ENCODE data around the gene EID3.

Gene EID3

GRCh38 chr12:104344682-104345081 is 41.1 kb downstream of the EID3 start:
- CTCF ChIA-PET = interaction anchor here (0.7 to 1.4 kb wide), 2 partner anchors 14 to 16 kb away, joined by 3 read pairs; no protein-coding TSS in a partner anchor

GRCh38 chr12:104345234-104346066 is 41.9 kb downstream of the EID3 start:
- Histone ChIP-seq H3K9me3 (ENCODE audit: control extremely low read depth in 1 of 5, control insufficient read depth in 4 of 5, insufficient read depth in 2 of 5, low read depth in 1 of 5, low read length in 4 of 5) (no peaks in the 10 kb centered on the region), H3K4me1 (ENCODE audit: control extremely low read depth in 1 of 4, control insufficient read depth in 4 of 4, insufficient read depth in 4 of 4, low read length in 3 of 4) (no peaks in the 10 kb centered on the region), H3K27ac (ENCODE audit: insufficient read depth in 1 of 2, low read depth in 1 of 2, low read length in 2 of 2, poor library complexity in 1 of 2, severe bottlenecking in 2 of 2) (no peak overlapping the region), H3K27me3 (replicated peaks in 2 of 5; ENCODE audit: control insufficient read depth in 4 of 5, insufficient read depth in 5 of 5, low read length in 4 of 5) (no peaks in the 10 kb centered on the region), H3K4me3 (ENCODE audit: control insufficient read depth in 1 of 7, extremely low read depth in 1 of 7, insufficient read depth in 4 of 7, low read depth in 2 of 7, low read length in 6 of 7) (no peak overlapping the region), H3K36me3 (ENCODE audit: control insufficient read depth in 4 of 4, insufficient read depth in 4 of 4, low read length in 3 of 4) (peaks cover 34 to 80% (median 65%) of the 10 kb centered on the region in 4 experiments)
- ChIA-PET CTCF (interaction anchor here (1.4 kb wide), 1 partner anchor 13 kb away, joined by 3 read pairs; no protein-coding TSS in a partner anchor), POLR2A (no interaction called here)
- WGBS (ENCODE audit: insufficient coverage) = 100% methylated on average over 5 of the region's 7 CpGs
- no peak for DNase-seq

More at GRCh38 chr12:104344682-104345081, 41.1 kb downstream of the EID3 start:
- H3K27ac ChIP-seq (ENCODE audit: insufficient read depth in 1 of 2, low read depth in 1 of 2, low read length in 2 of 2, poor library complexity in 1 of 2, severe bottlenecking in 2 of 2) = no peak overlapping the region
- no peak for DNase-seq
- peaks cover 32 to 80% (median 65%) of the 10 kb centered on the region in 4 experiments for H3K36me3 ChIP-seq (ENCODE audit: control insufficient read depth in 4 of 4, insufficient read depth in 4 of 4, low read length in 3 of 4)
- H3K9me3 ChIP-seq (ENCODE audit: control extremely low read depth in 1 of 5, control insufficient read depth in 4 of 5, insufficient read depth in 2 of 5, low read depth in 1 of 5, low read length in 4 of 5) = no peaks in the 10 kb centered on the region
- no peak overlapping the region for H3K4me3 ChIP-seq (ENCODE audit: control insufficient read depth in 1 of 7, extremely low read depth in 1 of 7, insufficient read depth in 4 of 7, low read depth in 2 of 7, low read length in 6 of 7)
- no peaks in the 10 kb centered on the region for H3K27me3 ChIP-seq (replicated peaks in 2 of 5; ENCODE audit: control insufficient read depth in 4 of 5, insufficient read depth in 5 of 5, low read length in 4 of 5)
- POLR2A ChIA-PET = no interaction called here
- H3K4me1 ChIP-seq (ENCODE audit: control extremely low read depth in 1 of 4, control insufficient read depth in 4 of 4, insufficient read depth in 4 of 4, low read length in 3 of 4) = no peaks in the 10 kb centered on the region
- 100% methylated on average over 2 of the region's 2 CpGs for WGBS (ENCODE audit: insufficient coverage)

- no peak for DNase-seq
- Histone ChIP-seq H3K36me3 (ENCODE audit: control insufficient read depth in 4 of 4, insufficient read depth in 4 of 4, low read length in 3 of 4) (peaks cover 45 to 73% (median 62%) of the 10 kb centered on the region in 4 experiments), H3K27ac (ENCODE audit: insufficient read depth in 1 of 2, low read depth in 1 of 2, low read length in 2 of 2, poor library complexity in 1 of 2, severe bottlenecking in 2 of 2) (no peak overlapping the region), H3K4me1 (ENCODE audit: control extremely low read depth in 1 of 4, control insufficient read depth in 4 of 4, insufficient read depth in 4 of 4, low read length in 3 of 4) (no peaks in the 10 kb centered on the region), H3K4me3 (ENCODE audit: control insufficient read depth in 1 of 7, extremely low read depth in 1 of 7, insufficient read depth in 4 of 7, low read depth in 2 of 7, low read length in 6 of 7) (no peak overlapping the region), H3K27me3 (replicated peaks in 2 of 5; ENCODE audit: control insufficient read depth in 4 of 5, insufficient read depth in 5 of 5, low read length in 4 of 5) (no peaks in the 10 kb centered on the region), H3K9me3 (ENCODE audit: control extremely low read depth in 1 of 5, control insufficient read depth in 4 of 5, insufficient read depth in 2 of 5, low read depth in 1 of 5, low read length in 4 of 5) (no peaks in the 10 kb centered on the region)
- WGBS (ENCODE audit: insufficient coverage) = 100% methylated on average over 1 of the region's 5 CpGs
- ChIA-PET POLR2A (no interaction called here), CTCF (interaction anchor here (1.3 to 2.4 kb wide), 2 partner anchors 11 to 15 kb away, joined by 3 to 11 read pairs; no protein-coding TSS in a partner anchor)
Observed at GRCh38 chr12:104347374-104348075, 44.0 kb downstream of the EID3 start.

- WGBS (ENCODE audit: insufficient coverage) = 99% methylated on average over 10 of the region's 11 CpGs
- POLR2A ChIA-PET = no interaction called here
- H3K27me3 ChIP-seq (replicated peaks in 2 of 5; ENCODE audit: control insufficient read depth in 4 of 5, insufficient read depth in 5 of 5, low read length in 4 of 5) = no peaks in the 10 kb centered on the region
- CTCF ChIA-PET = interaction anchor here (1.1 to 2.4 kb wide), 3 partner anchors 9 to 14 kb away, joined by 3 to 11 read pairs (median 8); no protein-coding TSS in a partner anchor
- DNase-seq = no peak
- H3K4me3 ChIP-seq (ENCODE audit: control insufficient read depth in 1 of 7, extremely low read depth in 1 of 7, insufficient read depth in 4 of 7, low read depth in 2 of 7, low read length in 6 of 7) = no peak overlapping the region
- no peak overlapping the region for H3K27ac ChIP-seq (ENCODE audit: insufficient read depth in 1 of 2, low read depth in 1 of 2, low read length in 2 of 2, poor library complexity in 1 of 2, severe bottlenecking in 2 of 2)
- H3K36me3 ChIP-seq (ENCODE audit: control insufficient read depth in 4 of 4, insufficient read depth in 4 of 4, low read length in 3 of 4) = peaks cover 42 to 66% (median 55%) of the 10 kb centered on the region in 4 experiments
- no peaks in the 10 kb centered on the region for H3K4me1 ChIP-seq (ENCODE audit: control extremely low read depth in 1 of 4, control insufficient read depth in 4 of 4, insufficient read depth in 4 of 4, low read length in 3 of 4)
- H3K9me3 ChIP-seq (ENCODE audit: control extremely low read depth in 1 of 5, control insufficient read depth in 4 of 5, insufficient read depth in 2 of 5, low read depth in 1 of 5, low read length in 4 of 5) = no peaks in the 10 kb centered on the region
Observed at GRCh38 chr12:104348283-104348993, 44.9 kb downstream of the EID3 start.

GRCh38 chr12:104348994-104349494 is 45.5 kb downstream of the EID3 start:
- Histone ChIP-seq H3K27me3 (replicated peaks in 2 of 5; ENCODE audit: control insufficient read depth in 4 of 5, insufficient read depth in 5 of 5, low read length in 4 of 5) (no peaks in the 10 kb centered on the region), H3K4me3 (ENCODE audit: control insufficient read depth in 1 of 7, extremely low read depth in 1 of 7, insufficient read depth in 4 of 7, low read depth in 2 of 7, low read length in 6 of 7) (no peak overlapping the region), H3K36me3 (ENCODE audit: control insufficient read depth in 4 of 4, insufficient read depth in 4 of 4, low read length in 3 of 4) (peaks cover 42 to 66% (median 54%) of the 10 kb centered on the region in 4 experiments), H3K4me1 (ENCODE audit: control extremely low read depth in 1 of 4, control insufficient read depth in 4 of 4, insufficient read depth in 4 of 4, low read length in 3 of 4) (no peaks in the 10 kb centered on the region), H3K9me3 (ENCODE audit: control extremely low read depth in 1 of 5, control insufficient read depth in 4 of 5, insufficient read depth in 2 of 5, low read depth in 1 of 5, low read length in 4 of 5) (no peaks in the 10 kb centered on the region), H3K27ac (ENCODE audit: insufficient read depth in 1 of 2, low read depth in 1 of 2, low read length in 2 of 2, poor library complexity in 1 of 2, severe bottlenecking in 2 of 2) (no peak overlapping the region)
- CTCF ChIA-PET = interaction anchor here (0.6 to 2.4 kb wide), 4 partner anchors 9 to 1847 kb away, joined by 3 to 11 read pairs (median 6); no protein-coding TSS in a partner anchor
- DNase-seq = no peak
- POLR2A ChIA-PET = no interaction called here
- WGBS (ENCODE audit: insufficient coverage) = no CpG with 5 or more reads among the region's 2 CpGs

GRCh38 chr12:104350211-104351056 is 46.9 kb downstream of the EID3 start:
- CTCF ChIA-PET = interaction anchor here (0.6 to 1.6 kb wide), 3 partner anchors 8 to 713 kb away, joined by 4 to 5 read pairs (median 4); no protein-coding TSS in a partner anchor
- POLR2A ChIA-PET = no interaction called here
- H3K4me1 ChIP-seq (ENCODE audit: control extremely low read depth in 1 of 4, control insufficient read depth in 4 of 4, insufficient read depth in 4 of 4, low read length in 3 of 4) = no peaks in the 10 kb centered on the region
- DNase-seq = no peak
- peaks cover 42 to 66% (median 51%) of the 10 kb centered on the region in 4 experiments for H3K36me3 ChIP-seq (ENCODE audit: control insufficient read depth in 4 of 4, insufficient read depth in 4 of 4, low read length in 3 of 4)
- H3K9me3 ChIP-seq (ENCODE audit: control extremely low read depth in 1 of 5, control insufficient read depth in 4 of 5, insufficient read depth in 2 of 5, low read depth in 1 of 5, low read length in 4 of 5) = no peaks in the 10 kb centered on the region
- no peak overlapping the region for H3K4me3 ChIP-seq (ENCODE audit: control insufficient read depth in 1 of 7, extremely low read depth in 1 of 7, insufficient read depth in 4 of 7, low read depth in 2 of 7, low read length in 6 of 7)
- H3K27me3 ChIP-seq (replicated peaks in 2 of 5; ENCODE audit: control insufficient read depth in 4 of 5, insufficient read depth in 5 of 5, low read length in 4 of 5) = no peaks in the 10 kb centered on the region
- WGBS (ENCODE audit: insufficient coverage) = 95% methylated on average over 7 of the region's 8 CpGs
- no peak overlapping the region for H3K27ac ChIP-seq (ENCODE audit: insufficient read depth in 1 of 2, low read depth in 1 of 2, low read length in 2 of 2, poor library complexity in 1 of 2, severe bottlenecking in 2 of 2)
